ENCODE measurements around the gene RBBP7. TPM values are rescaled to one million over a fixed set of nuclear protein-coding genes. Genes with fewer than 3 reads are reported as not detected.

Gene RBBP7
- total RNA-seq, 1 experiment from 2014 or later: 197 TPM

GRCh38 chrX:16903274-16904022, 33.3 kb upstream of the RBBP7 start:
- Histone ChIP-seq H3K9me3 (ENCODE audit: insufficient read depth, low read depth) (no peaks in the 10 kb centered on the region), H3F3A (ENCODE audit: insufficient read depth, low read depth) (no peaks in the 10 kb centered on the region), H3K27ac (no peak overlapping the region), H3K79me2 (ENCODE audit: low read depth) (no peaks in the 10 kb centered on the region), H3K4me3 (no peak overlapping the region), H2AFZ (no peak overlapping the region), H3K36me3 (ENCODE audit: low read depth) (no peaks in the 10 kb centered on the region), H3K4me1 (replicated peaks; ENCODE audit: insufficient read depth) (no peaks in the 10 kb centered on the region), H3K27me3 (ENCODE audit: insufficient read depth, low read depth) (no peaks in the 10 kb centered on the region), H3K9me2 (ENCODE audit: insufficient read depth) (no peaks in the 10 kb centered on the region), H4K20me1 (ENCODE audit: insufficient read depth) (no peaks in the 10 kb centered on the region), H3K4me2 (no peak overlapping the region)
- BruUV-seq (replicated peaks): no TSS peak
- ChIA-PET CTCF (no interaction called here), POLR2A (ENCODE audit: unreplicated experiment) (no interaction called here)
- intact Hi-C loops (cut with micrococcal nuclease; ENCODE audit: unreplicated experiment): no loop called here
- DNase-seq: no peak
- no peak for TF ChIP-seq EZH2 (IDR thresholded peaks at IDR 0.05; ENCODE audit: low read depth)

GRCh38 chrX:16897445-16897844, 27.3 kb upstream of the RBBP7 start:
- DNase-seq: peak in 1 of 2 experiments; percentile 6
- Histone ChIP-seq H2AFZ (no peak overlapping the region), H3K4me1 (replicated peaks; ENCODE audit: insufficient read depth) (no peaks in the 10 kb centered on the region), H4K20me1 (ENCODE audit: insufficient read depth) (no peaks in the 10 kb centered on the region), H3K79me2 (ENCODE audit: low read depth) (no peaks in the 10 kb centered on the region), H3K27ac (no peak overlapping the region), H3K36me3 (ENCODE audit: low read depth) (no peaks in the 10 kb centered on the region), H3F3A (ENCODE audit: insufficient read depth, low read depth) (no peaks in the 10 kb centered on the region), H3K4me2 (no peak overlapping the region), H3K27me3 (ENCODE audit: insufficient read depth, low read depth) (no peaks in the 10 kb centered on the region), H3K9me3 (ENCODE audit: insufficient read depth, low read depth) (no peaks in the 10 kb centered on the region), H3K9me2 (ENCODE audit: insufficient read depth) (no peaks in the 10 kb centered on the region), H3K4me3 (no peak overlapping the region)
- intact Hi-C loops (cut with micrococcal nuclease; ENCODE audit: unreplicated experiment): no loop called here
- POLR2A ChIA-PET (ENCODE audit: unreplicated experiment): no interaction called here
- CTCF ChIA-PET: no interaction called here
- TF ChIP-seq EZH2 (IDR thresholded peaks at IDR 0.05; ENCODE audit: low read depth) (no peak), CTCF (conservative IDR thresholded peaks at IDR 0.05) (no peak)
- no TSS peak for BruUV-seq (replicated peaks)

- ChIA-PET POLR2A (ENCODE audit: unreplicated experiment) (no interaction called here), CTCF (interaction anchor here (0.6 to 1.2 kb wide), 4 partner anchors 10 to 185 kb away, joined by 3 to 4 read pairs (median 3); no protein-coding TSS in a partner anchor)
- H3K4me3 ChIP-seq: no peak overlapping the region
Measured at GRCh38 chrX:16892504-16893362, 22.6 kb upstream of the RBBP7 start.

More at GRCh38 chrX:16892504-16893362, 22.6 kb upstream of the RBBP7 start:
- peak overlapping the region; percentile 59 for H3K4me2 ChIP-seq
- H3K36me3 ChIP-seq (ENCODE audit: low read depth): no peaks in the 10 kb centered on the region
- H3K4me1 ChIP-seq (replicated peaks; ENCODE audit: insufficient read depth): no peaks in the 10 kb centered on the region
- intact Hi-C loops (cut with micrococcal nuclease; ENCODE audit: unreplicated experiment): no loop called here
- H3K27me3 ChIP-seq (ENCODE audit: insufficient read depth, low read depth): no peaks in the 10 kb centered on the region
- 0 out of 2 replicates have a peak overlapping the region, but pooled peaks have one; percentile 71 for H2AFZ ChIP-seq
- no TSS peak for BruUV-seq (replicated peaks)
- peak; percentile 43 to 54 for DNase-seq
- H4K20me1 ChIP-seq (ENCODE audit: insufficient read depth): no peaks in the 10 kb centered on the region
- H3K9me2 ChIP-seq (ENCODE audit: insufficient read depth): no peaks in the 10 kb centered on the region
- no peaks in the 10 kb centered on the region for H3F3A ChIP-seq (ENCODE audit: insufficient read depth, low read depth)
- no peaks in the 10 kb centered on the region for H3K79me2 ChIP-seq (ENCODE audit: low read depth)
- peak; percentile 80 for TF ChIP-seq CTCF (conservative IDR thresholded peaks at IDR 0.05)
- no peak for TF ChIP-seq EZH2 (IDR thresholded peaks at IDR 0.05; ENCODE audit: low read depth)
- no peak overlapping the region for H3K27ac ChIP-seq
- no peaks in the 10 kb centered on the region for H3K9me3 ChIP-seq (ENCODE audit: insufficient read depth, low read depth)
